22Rv1 (cell line): Measurements from ENCODE around the gene ACOD1.

Experiments
- H3K27ac ChIP-seq: fragments of 450-650 bp; 2 replicates; pipeline ENCODE4 v1.5.1; 2017
- CTCF ChIP-seq: fragments of 450-650 bp; IDR thresholded peaks from 2 replicates; pipeline ENCODE4 v1.5.1; 2017; ENCODE audit warnings: mild to moderate bottlenecking
- ZFX ChIP-seq: fragments of 450-650 bp; IDR thresholded peaks from 2 replicates; pipeline ENCODE4 v1.6.1; 2017; ENCODE audit warnings: antibody characterized with exemption, borderline replicate concordance

Gene ACOD1

GRCh38 chr13:76936763-76937162 is 11.5 kb upstream of the ACOD1 start:
- H3K27ac ChIP-seq: no peak overlapping the region
- no peak for TF ChIP-seq ZFX
- TF ChIP-seq CTCF: no peak

GRCh38 chr13:76937281-76937820 is 11.0 kb upstream of the ACOD1 start:
- no peak overlapping the region for H3K27ac ChIP-seq
- TF ChIP-seq CTCF (no peak), ZFX (no peak)

- no peak overlapping the region for H3K27ac ChIP-seq
- TF ChIP-seq ZFX (no peak), CTCF (no peak)
These were observed 9.1 kb upstream of the ACOD1 start for GRCh38 chr13:76939215-76939614.

GRCh38 chr13:76942363-76942762 is 5.9 kb upstream of the ACOD1 start:
- no peak overlapping the region for H3K27ac ChIP-seq
- no peak for TF ChIP-seq ZFX
- no peak for TF ChIP-seq CTCF

- H3K27ac ChIP-seq: no peak overlapping the region
- TF ChIP-seq CTCF (no peak), ZFX (no peak)
These were observed 4.7 kb upstream of the ACOD1 start for GRCh38 chr13:76943646-76944045.

- no peak for TF ChIP-seq CTCF
- no peak for TF ChIP-seq ZFX
- H3K27ac ChIP-seq: no peak overlapping the region
These were observed 3.9 kb upstream of the ACOD1 start for GRCh38 chr13:76944456-76944855.

- TF ChIP-seq ZFX: no peak
- no peak for TF ChIP-seq CTCF
- no peak overlapping the region for H3K27ac ChIP-seq
These were observed 1.8 kb downstream of the ACOD1 start for GRCh38 chr13:76950101-76950500.
